K562 (cell line): ENCODE measurements around the gene IGF1R. TPM values are rescaled to one million over a fixed set of nuclear protein-coding genes. Genes with fewer than 3 reads are reported as not detected.
A peak's percentile ranks its signal among the peaks of the same experiment; 100 is the strongest.

Experiments
- FOXK1 ChIP-seq: sonication (generic); formaldehyde crosslinking; IDR thresholded peaks from 2 replicates; pipeline ENCODE4 v1.8.0; 2022; ENCODE audit warnings: missing genetic modification reagents, mild to moderate bottlenecking, borderline replicate concordance
- GATA2 ChIP-seq: sonication (generic); formaldehyde crosslinking; IDR thresholded peaks from 2 replicates; pipeline ENCODE4 v1.4.0; 2020; ENCODE audit warnings: mild to moderate bottlenecking, missing genetic modification reagents
- KAT7 ChIP-seq: sonication (generic); formaldehyde crosslinking; IDR thresholded peaks from 2 replicates; pipeline ENCODE4 v1.8.0; 2022; ENCODE audit warnings: missing genetic modification reagents, mild to moderate bottlenecking, borderline replicate concordance
- MNT ChIP-seq, 2 experiments: fragments of 450-650 bp; conservative IDR thresholded peaks; 2 replicates each; pipeline ENCODE4 v1.6.1; 2017; ENCODE audit warnings: mild to moderate bottlenecking in 2 of 2, moderate library complexity in 2 of 2
- NFYB ChIP-seq: IDR thresholded peaks from 2 replicates; pipeline ENCODE4 v1.6.1; 2011; ENCODE audit warnings: mild to moderate bottlenecking, moderate library complexity; ENCODE audit not compliant: insufficient read length; ENCODE audit errors: extremely low read depth
- NR2C1 ChIP-seq, 2 experiments: fragments of 450-650 bp; IDR thresholded peaks; 2 replicates each; pipeline ENCODE4 v1.6.1; 2017; ENCODE audit warnings: mild to moderate bottlenecking in 2 of 2, antibody characterized with exemption in 1 of 2, inconsistent platforms in 1 of 2, missing compliant biosample characterization in 1 of 2, missing genetic modification characterization in 1 of 2
- RBBP5 ChIP-seq: fragments of 200-600 bp; sonication (generic); IDR thresholded peaks from 2 replicates; pipeline ENCODE4 v1.6.1; 2012; ENCODE audit warnings: borderline replicate concordance, mild to moderate bottlenecking, low read length, control low read depth, inconsistent platforms; ENCODE audit not compliant: insufficient read depth, poor library complexity, severe bottlenecking
- ZBTB1 ChIP-seq: sonication (generic); formaldehyde crosslinking; IDR thresholded peaks from 2 replicates; pipeline ENCODE4 v1.8.1; 2023; ENCODE audit warnings: missing genetic modification reagents, low read depth, mild to moderate bottlenecking, borderline replicate concordance
- ZBTB11 ChIP-seq, 3 experiments: fragments of 200-800 bp in 1 of 3; fragments of 250-450 bp in 1 of 3; fragments of 450-650 bp in 1 of 3; sonication (Bioruptor Pico) in 1 of 3; sonication (Bioruptor generic) in 1 of 3; formaldehyde crosslinking in 1 of 3; IDR thresholded peaks; 2 replicates each; pipeline versions ENCODE4 v1.6.1 to v1.8.0; 2016 to 2022; ENCODE audit warnings: mild to moderate bottlenecking in 2 of 3, missing genetic modification characterization in 2 of 3, missing compliant biosample characterization in 1 of 3, moderate library complexity in 1 of 3
- ZKSCAN8 ChIP-seq: fragments of 200-800 bp; sonication (Bioruptor generic); IDR thresholded peaks from 2 replicates; pipeline ENCODE4 v1.6.1; 2016; ENCODE audit warnings: missing genetic modification characterization, missing compliant biosample characterization
- ZNF140 ChIP-seq: fragments of 250-450 bp; sonication (Bioruptor Pico); IDR thresholded peaks from 2 replicates; pipeline ENCODE4 v1.8.0; 2021; ENCODE audit warnings: moderate library complexity, mild to moderate bottlenecking, inconsistent platforms
- ZNF445 ChIP-seq: fragments of 250-450 bp; sonication (Bioruptor Pico); IDR thresholded peaks from 2 replicates; pipeline ENCODE4 v1.4.0; 2020; ENCODE audit warnings: low read depth, mild to moderate bottlenecking, moderate library complexity
- ZNF609 ChIP-seq: sonication (generic); formaldehyde crosslinking; IDR thresholded peaks from 2 replicates; pipeline ENCODE4 v1.8.1; 2023; ENCODE audit warnings: missing genetic modification reagents, mild to moderate bottlenecking, borderline replicate concordance
- polyA plus RNA-seq, 8 experiments: library from polyadenylated mRNA; depleted of rRNA in 4 of 8; stranded (reverse) in 5 of 8; unstranded in 3 of 8; fragments of >200 nt; fragmentation: Nextera tagmentation in 2 of 8; fragmentation: Illumina TruSeq in 1 of 8; extraction: Ambion mirVana in 2 of 8; extraction: Trizol in 1 of 8; gene quantifications; 2 replicates each; pipeline versions ENCODE4 v1.2.1 to v1.2.3, GENCODE V29; 2011 to 2014; ENCODE audit warnings: inconsistent platforms in 1 of 8, missing spikeins in 1 of 8
- total RNA-seq, 7 experiments: library from RNA; depleted of rRNA in 6 of 7; stranded (reverse); fragments of >200 nt in 6 of 7; fragmentation: Illumina TruSeq in 2 of 7; extraction: Trizol in 2 of 7; gene quantifications; 2 replicates each; pipeline versions ENCODE4 v1.2.1 to v1.2.3, GENCODE V29; 2011 to 2021; ENCODE audit warnings: low replicate concordance in 1 of 7

Gene IGF1R
- total and polyA plus RNA-seq, 9 of the 15 experiments (the other 6 are each of a cell fraction or from before 2014, with no cell fraction given): 0.35 to 8.0 (median 1.6) TPM

- no peak; a peak in 1 of 4 replicates for TF ChIP-seq MNT (conservative IDR thresholded peaks at IDR 0.05)
- TF ChIP-seq ZNF445 (CRISPR knock-in tag): no peak
- no peak for TF ChIP-seq KAT7
- TF ChIP-seq ZKSCAN8: 0 out of 2 replicates have a peak, but pooled peaks have one; percentile 25
- no peak for TF ChIP-seq NR2C1 (IDR thresholded peaks at IDR 0.05)
- TF ChIP-seq NR2C1 (tag; IDR thresholded peaks at IDR 0.05): no peak
- no peak for TF ChIP-seq ZBTB1 (CRISPR knock-in tag)
- TF ChIP-seq NFYB: no peak
- TF ChIP-seq ZBTB11 (CRISPR knock-in tag; IDR thresholded peaks at IDR 0.05): peak in 1 of 3 experiments; percentile 63; a peak in 1 of 6 replicates
- TF ChIP-seq GATA2 (CRISPR knock-in tag): no peak
- no peak for TF ChIP-seq ZNF609 (CRISPR knock-in tag)
- TF ChIP-seq RBBP5: no peak
- no peak for TF ChIP-seq FOXK1 (CRISPR knock-in tag)
- TF ChIP-seq ZNF140 (CRISPR knock-in tag): no peak
Observed at GRCh38 chr15:98647774-98648653, at the start of gene IGF1R (continued).
